Ovary (tissue), 9 donors: ENCODE results near the gene AAK1. TPM values are rescaled to one million over a fixed set of nuclear protein-coding genes. Genes with fewer than 3 reads are reported as not detected.
"Not testable (repeated sequence)": the region's sequence is repeated elsewhere in the genome, so short reads cannot be mapped to it uniquely, and the experiment has no call there.

Experiments
- DNase-seq, 5 donors: peaks; one replicate each; pipeline ENCODE4 v3.0.0-alpha.2; 2019 to 2020
- H3K27ac ChIP-seq, 2 donors: fragments of 200-600 bp; one replicate each; pipeline versions ENCODE4 v1.5.1 to v1.8.0; 2019 to 2022
- H3K27me3 ChIP-seq: fragments of 200-600 bp; one replicate; pipeline ENCODE4 v1.8.0; 2022
- H3K36me3 ChIP-seq: fragments of 200-600 bp; sonication (generic); one replicate; pipeline ENCODE4 v1.5.1; 2019
- H3K4me1 ChIP-seq: one replicate; pipeline ENCODE4 v1.8.1; 2013; ENCODE audit warnings: mild to moderate bottlenecking, moderate library complexity; ENCODE audit not compliant: insufficient read depth
- H3K4me3 ChIP-seq: fragments of 200-600 bp; sonication (generic); one replicate; pipeline ENCODE4 v1.5.1; 2017
- H3K9me3 ChIP-seq, 2 donors: fragments of 200-600 bp in 1 of 2; sonication (generic) in 1 of 2; one replicate each; pipeline versions ENCODE4 v1.5.1 to v1.8.1; 2013 to 2019; ENCODE audit warnings: mild to moderate bottlenecking in 1 of 2, moderate library complexity in 1 of 2
- EP300 ChIP-seq: sonication (generic); formaldehyde crosslinking; IDR thresholded peaks from one replicate; pipeline ENCODE4 v1.6.1; 2017; ENCODE audit warnings: antibody characterized with exemption
- POLR2A ChIP-seq: fragments of 450-650 bp; IDR thresholded peaks from one replicate; pipeline ENCODE4 v1.6.1; 2017; ENCODE audit warnings: antibody characterized with exemption, mild to moderate bottlenecking, moderate library complexity
- WGBS, 3 donors: extraction: QIAGEN DNeasy Blood & Tissue Kit in 1 of 3; methylation state at CpG; one replicate each; pipeline versions ENCODE4 v1.1.5 to v1.1.7; 2013 to 2017; 5-methylcytosine and 5-hydroxymethylcytosine counted together
- intact Hi-C, 4 donors: fragments of 100-400 bp; cut with DNase I; formaldehyde crosslinking; loops; one replicate each; pipeline versions ENCODE4 v1.11.0 to v1.15.1; 2022 to 2023
- polyA plus RNA-seq, 2 donors: library from polyadenylated mRNA; stranded (reverse); fragments of 200-250 nt in 1 of 2; fragments of 350-450 nt in 1 of 2; fragmentation: Illumina TruSeq in 1 of 2; extraction: RNeasy Lipid Tissue Mini Kit (QIAGEN cat#74804) in 1 of 2; gene quantifications; one replicate each; pipeline ENCODE4 v1.2.3, GENCODE V29; 2013 to 2014
- total RNA-seq, 7 donors: library from RNA; depleted of rRNA in 2 of 7; stranded (reverse); fragments of >200 nt in 2 of 7; fragmentation: NEBNext Ultra II Directional in 3 of 7; extraction: Animal tissue kit (Norgen Biotek cat#: 25700) in 3 of 7; gene quantifications; one replicate each; pipeline versions ENCODE4 v1.1.0 to v1.2.4, GENCODE V29; 2016 to 2023
- TF ChIP-seq, protein P1 (sequence below), 3 donors: fragments of 450-650 bp in 2 of 3; fragments of 200-600 bp in 1 of 3; IDR thresholded peaks; one replicate each; pipeline versions ENCODE4 v1.5.1 to v1.8.0; 2016 to 2022; ENCODE audit warnings: antibody characterized with exemption in 3 of 3, mild to moderate bottlenecking in 1 of 3
- donor health status: DM: no; HTN: no; CAD: no; lungs with moderate emphysema.
- donor health status: DM: no; HTN: no; CAD: no.
- donor health status: Bipolar disorder and iron deficiency.
- donor health status: DM: yes; HTN: yes; CAD: no.
- donor health status: DM: no; HTN: no; CAD: no.
- donor health status: DM: yes; HTN: yes; CAD: no.

The AAK1 gene
- total and polyA plus RNA-seq, 9 donors = 7.4 to 53.6 (median 34.3) TPM

DNA sequence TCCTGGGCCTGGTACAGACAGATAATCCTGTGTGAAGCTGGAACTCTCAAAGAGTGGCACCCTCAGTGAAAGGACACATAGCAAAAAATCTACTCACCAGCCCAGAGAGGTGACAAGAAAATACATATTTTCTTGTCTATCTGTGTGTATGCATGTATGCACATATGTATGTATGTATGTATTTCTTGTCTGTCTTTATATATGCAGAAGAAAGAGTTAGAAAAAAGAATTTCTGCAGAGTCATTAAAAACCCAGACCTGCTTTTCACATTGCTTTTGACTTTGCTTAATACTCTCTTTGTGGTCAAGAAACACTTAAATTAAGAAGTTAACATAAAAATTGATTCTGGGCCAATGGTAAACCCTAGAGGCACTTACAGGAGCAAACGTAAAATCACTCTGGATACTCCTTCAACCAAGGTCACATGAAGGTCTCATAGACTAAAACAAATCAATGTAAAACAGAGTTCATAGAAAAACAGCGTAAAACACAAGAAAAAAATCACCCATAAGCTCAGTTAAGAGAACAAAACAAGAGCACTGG lies 16.5 kb upstream of the AAK1 start:
- intact Hi-C loops = no loop called here
- no peak for DNase-seq
- Histone ChIP-seq H3K9me3 (no peaks in the 10 kb centered on the region), H3K4me3 (no peak overlapping the region), H3K27ac (no peak overlapping the region), H3K4me1 (no peaks in the 10 kb centered on the region), H3K36me3 (no peaks in the 10 kb centered on the region), H3K27me3 (no peaks in the 10 kb centered on the region)
- TF ChIP-seq, protein P1, sequence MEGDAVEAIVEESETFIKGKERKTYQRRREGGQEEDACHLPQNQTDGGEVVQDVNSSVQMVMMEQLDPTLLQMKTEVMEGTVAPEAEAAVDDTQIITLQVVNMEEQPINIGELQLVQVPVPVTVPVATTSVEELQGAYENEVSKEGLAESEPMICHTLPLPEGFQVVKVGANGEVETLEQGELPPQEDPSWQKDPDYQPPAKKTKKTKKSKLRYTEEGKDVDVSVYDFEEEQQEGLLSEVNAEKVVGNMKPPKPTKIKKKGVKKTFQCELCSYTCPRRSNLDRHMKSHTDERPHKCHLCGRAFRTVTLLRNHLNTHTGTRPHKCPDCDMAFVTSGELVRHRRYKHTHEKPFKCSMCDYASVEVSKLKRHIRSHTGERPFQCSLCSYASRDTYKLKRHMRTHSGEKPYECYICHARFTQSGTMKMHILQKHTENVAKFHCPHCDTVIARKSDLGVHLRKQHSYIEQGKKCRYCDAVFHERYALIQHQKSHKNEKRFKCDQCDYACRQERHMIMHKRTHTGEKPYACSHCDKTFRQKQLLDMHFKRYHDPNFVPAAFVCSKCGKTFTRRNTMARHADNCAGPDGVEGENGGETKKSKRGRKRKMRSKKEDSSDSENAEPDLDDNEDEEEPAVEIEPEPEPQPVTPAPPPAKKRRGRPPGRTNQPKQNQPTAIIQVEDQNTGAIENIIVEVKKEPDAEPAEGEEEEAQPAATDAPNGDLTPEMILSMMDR (IDR thresholded peaks at IDR 0.05) = no peak
- no peak for TF ChIP-seq POLR2A
- no peak for TF ChIP-seq EP300
- 36 to 41% (median 36%) methylated on average over 2 of the region's 2 CpGs for WGBS, 3 donors

GRCh38 chr2:69659349-69659748 lies 15.8 kb upstream of the AAK1 start:
- Histone ChIP-seq H3K27ac (no peak overlapping the region), H3K4me3 (no peak overlapping the region), H3K27me3 (no peaks in the 10 kb centered on the region), H3K9me3 (no peaks in the 10 kb centered on the region), H3K36me3 (no peaks in the 10 kb centered on the region), H3K4me1 (no peaks in the 10 kb centered on the region)
- intact Hi-C loops = no loop called here
- TF ChIP-seq, protein P1 (IDR thresholded peaks at IDR 0.05) = no peak
- TF ChIP-seq POLR2A = no peak
- TF ChIP-seq EP300 = no peak
- WGBS, 3 donors = 96 to 98% (median 97%) methylated on average over 1 of the region's 1 CpG
- DNase-seq = no peak

GRCh38 chr2:69652206-69652605 lies 8.7 kb upstream of the AAK1 start:
- H3K27me3 ChIP-seq = no peaks in the 10 kb centered on the region
- H3K4me3 ChIP-seq = no peak overlapping the region
- H3K36me3 ChIP-seq = no peaks in the 10 kb centered on the region
- H3K4me1 ChIP-seq = no peaks in the 10 kb centered on the region
- no peak for DNase-seq
- intact Hi-C loops = no loop called here
- 93 to 96% (median 95%) methylated on average over 7 of the region's 7 CpGs for WGBS, 3 donors
- no peaks in the 10 kb centered on the region for H3K9me3 ChIP-seq
- no peak for TF ChIP-seq POLR2A
- TF ChIP-seq, protein P1 (IDR thresholded peaks at IDR 0.05) = no peak
- TF ChIP-seq EP300 = no peak
- H3K27ac ChIP-seq = no peak overlapping the region

- H3K4me3 ChIP-seq, DNase-seq, H3K27ac ChIP-seq, H3K27me3 ChIP-seq, H3K9me3 ChIP-seq, intact Hi-C loops, H3K36me3 ChIP-seq, H3K4me1 ChIP-seq: not testable (repeated sequence)
- WGBS, 3 donors = 95 to 99% (median 97%) methylated on average over 5 of the region's 5 CpGs
Observed at GRCh38 chr2:69647196-69647595, 3.7 kb upstream of the AAK1 start.

DNA sequence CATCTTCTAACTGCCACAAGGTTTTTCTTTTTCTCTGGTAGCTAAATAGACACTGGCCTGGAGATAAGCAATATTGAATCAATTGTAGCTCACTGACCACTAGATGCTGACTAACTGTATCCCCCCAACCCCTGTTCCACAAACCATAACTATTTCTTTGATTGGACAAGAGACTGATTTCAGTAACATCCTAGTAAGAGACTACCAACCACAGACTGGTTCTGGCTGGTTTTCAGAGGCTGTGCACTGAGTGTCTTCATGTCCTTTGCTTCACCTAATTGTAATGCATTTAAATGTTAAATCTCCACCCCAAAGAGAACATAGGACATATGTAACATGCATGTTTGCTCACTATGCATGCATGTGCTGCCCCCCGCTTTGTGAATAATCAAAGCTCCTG lies 3.2 kb upstream of the AAK1 start:
- no peaks in the 10 kb centered on the region for H3K9me3 ChIP-seq
- no peak overlapping the region for H3K27ac ChIP-seq
- no peak overlapping the region for H3K4me3 ChIP-seq
- intact Hi-C loops = no loop called here
- DNase-seq = no peak
- WGBS, 3 donors = 58 to 97% (median 95%) methylated on average over 1 of the region's 1 CpG
- H3K27me3 ChIP-seq = no peaks in the 10 kb centered on the region
- TF ChIP-seq, protein P1 (IDR thresholded peaks at IDR 0.05) = no peak
- TF ChIP-seq EP300 (no peak), POLR2A (no peak)
- H3K36me3 ChIP-seq = no peaks in the 10 kb centered on the region
- H3K4me1 ChIP-seq = peaks cover under 1% of the 10 kb centered on the region
